Activated T-helper 17 cell treated with anti-CD3 and anti-CD28 coated beads, Interleukin-2, amount 50 U/mL, for 72 hours (primary cell): ENCODE measurements around the gene UBE2Q2. TPM values are rescaled to one million over a fixed set of nuclear protein-coding genes. Genes with fewer than 3 reads are reported as not detected.

Experiments used
- ATAC-seq: fragments of 150-1000 bp; cut with Tn5 transposase; replicated peaks from 2 replicates; pipeline ENCODE4 v1.10.0; 2021; ENCODE audit warnings: mild to moderate bottlenecking, moderate library complexity
- H3K27ac Mint-ChIP-seq: one replicate; pipeline ENCODE4 v1.8.0; 2022; ENCODE audit warnings: mixed read lengths
- H3K27me3 Mint-ChIP-seq: one replicate; pipeline ENCODE4 v1.8.0; 2022; ENCODE audit warnings: mixed read lengths
- H3K36me3 Mint-ChIP-seq: one replicate; pipeline ENCODE4 v1.8.0; 2022; ENCODE audit warnings: low read depth, mild to moderate bottlenecking, mixed read lengths
- H3K4me1 Mint-ChIP-seq: one replicate; pipeline ENCODE4 v1.8.0; 2022; ENCODE audit warnings: mixed read lengths
- H3K4me3 Mint-ChIP-seq: one replicate; pipeline ENCODE4 v1.8.0; 2022; ENCODE audit warnings: mild to moderate bottlenecking, mixed read lengths
- H3K9me3 Mint-ChIP-seq: one replicate; pipeline ENCODE4 v1.8.0; 2022; ENCODE audit warnings: mixed read lengths
- total RNA-seq, 2 donors: library from RNA; stranded (reverse); gene quantifications; one replicate each; pipeline ENCODE4 v1.2.3, GENCODE V29; 2022

UBE2Q2 gene
- total RNA-seq, 2 donors from 2014 or later: 17.0 to 26.1 TPM

GRCh38 chr15:75943246-75943645 is 100.0 kb downstream of the UBE2Q2 start:
- H3K27ac Mint-ChIP-seq: no peak overlapping the region
- no peak overlapping the region for H3K4me3 Mint-ChIP-seq
- peaks cover 10% of the 10 kb centered on the region for H3K36me3 Mint-ChIP-seq
- no peak for ATAC-seq
- no peaks in the 10 kb centered on the region for H3K4me1 Mint-ChIP-seq
- peaks cover 5% of the 10 kb centered on the region for H3K9me3 Mint-ChIP-seq
- H3K27me3 Mint-ChIP-seq: peaks cover 18% of the 10 kb centered on the region

- no peak overlapping the region for H3K27ac Mint-ChIP-seq
- peaks cover 5% of the 10 kb centered on the region for H3K36me3 Mint-ChIP-seq
- no peaks in the 10 kb centered on the region for H3K9me3 Mint-ChIP-seq
- no peak for ATAC-seq
- no peaks in the 10 kb centered on the region for H3K4me1 Mint-ChIP-seq
- H3K27me3 Mint-ChIP-seq: peaks cover 18% of the 10 kb centered on the region
- no peak overlapping the region for H3K4me3 Mint-ChIP-seq
Measured at GRCh38 chr15:75943713-75944215, 100.5 kb downstream of the UBE2Q2 start.

GRCh38 chr15:75945953-75946352 is 102.7 kb downstream of the UBE2Q2 start:
- Mint-ChIP-seq H3K36me3 (no peaks in the 10 kb centered on the region), H3K9me3 (no peaks in the 10 kb centered on the region), H3K27ac (no peak overlapping the region), H3K27me3 (peaks cover 30% of the 10 kb centered on the region), H3K4me3 (no peak overlapping the region), H3K4me1 (no peaks in the 10 kb centered on the region)
- ATAC-seq: no peak

- Mint-ChIP-seq H3K36me3 (no peaks in the 10 kb centered on the region), H3K27me3 (peaks cover 37% of the 10 kb centered on the region), H3K9me3 (no peaks in the 10 kb centered on the region), H3K27ac (no peak overlapping the region), H3K4me3 (no peak overlapping the region), H3K4me1 (no peaks in the 10 kb centered on the region)
- ATAC-seq: peak; percentile 79
Measured at GRCh38 chr15:75947092-75947491, 103.8 kb downstream of the UBE2Q2 start.

- no peaks in the 10 kb centered on the region for H3K9me3 Mint-ChIP-seq
- H3K4me3 Mint-ChIP-seq: no peak overlapping the region
- no peaks in the 10 kb centered on the region for H3K4me1 Mint-ChIP-seq
- no peak for ATAC-seq
- H3K27me3 Mint-ChIP-seq: peaks cover 40% of the 10 kb centered on the region
- H3K36me3 Mint-ChIP-seq: no peaks in the 10 kb centered on the region
- no peak overlapping the region for H3K27ac Mint-ChIP-seq
Measured at GRCh38 chr15:75948761-75949296, 105.6 kb downstream of the UBE2Q2 start.

Other genes starting within 250 kb of the UBE2Q2 start
- gene SNUPN, start 217.7 kb upstream of the UBE2Q2 start, total RNA-seq: 10 to 100 TPM; 26.0 to 34.8 TPM
- 100 to 1,000 TPM in 1 of 2 donors, 10 to 100 TPM in 1; 98.3 to 113 TPM for gene IMP3, start 203.2 kb upstream of the UBE2Q2 start, total RNA-seq
- gene SNX33, start 195.5 kb upstream of the UBE2Q2 start, total RNA-seq: 10 to 100 TPM in 1 of 2 donors, 1 to 10 TPM in 1; 2.6 to 12.1 TPM
- under 1 TPM in 1 of 2 donors, not detected in 1; 0.02 TPM for gene CSPG4, start 130.6 kb upstream of the UBE2Q2 start, total RNA-seq
- 10 to 100 TPM; 36.8 to 55.1 TPM for gene FBXO22, start 60.4 kb downstream of the UBE2Q2 start, total RNA-seq
- gene NRG4, start 169.0 kb downstream of the UBE2Q2 start, total RNA-seq: not detected
- gene TMEM266, start 216.5 kb downstream of the UBE2Q2 start, total RNA-seq: under 1 TPM in 1 of 2 donors, not detected in 1; 0.15 TPM